ENCODE data around the gene ETS2. TPM values are rescaled to one million over a fixed set of nuclear protein-coding genes. Genes with fewer than 3 reads are reported as not detected.

Gene ETS2
- total RNA-seq, 1 experiment from 2014 or later, result 35.3 TPM

DNA sequence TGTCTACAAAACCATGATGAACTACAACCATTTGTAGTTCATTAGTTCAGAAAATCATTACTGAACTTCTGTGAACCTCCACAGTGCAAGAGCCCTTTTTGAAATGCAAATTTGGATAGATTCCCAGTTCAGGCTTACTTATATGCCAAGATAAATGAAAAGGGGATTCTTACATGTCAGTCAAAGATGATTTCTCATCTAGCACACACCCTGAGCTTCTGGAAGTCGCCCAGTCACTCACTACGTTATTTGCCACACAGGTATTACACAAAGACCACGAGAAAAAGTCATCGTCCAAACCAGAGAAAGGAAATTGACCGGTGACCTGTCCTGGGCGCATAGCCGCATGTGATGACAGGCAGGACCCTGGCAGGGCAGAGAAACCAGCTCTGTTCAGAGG lies 41.8 kb downstream of the ETS2 start:
- Histone ChIP-seq H2AFZ (ENCODE audit: low read length) (no peak overlapping the region), H2BK15ac (ENCODE audit: low read depth, low read length) (no peak overlapping the region)

More for the DNA sequence above, 41.8 kb downstream of the ETS2 start:
- Histone ChIP-seq H3K23ac (ENCODE audit: insufficient read length, low read depth, low read length) (no peak overlapping the region), H4K91ac (ENCODE audit: insufficient read length, low read depth, low read length) (no peak overlapping the region), H3T11ph (ENCODE audit: low read length) (no peak overlapping the region), H3K79me1 (ENCODE audit: insufficient read depth, low read depth, low read length, poor library complexity, severe bottlenecking) (no peaks in the 10 kb centered on the region), H3K4me2 (ENCODE audit: insufficient read depth, insufficient read length, low read length) (no peak overlapping the region), H3K9me3 (ENCODE audit: control insufficient read depth, low read depth, low read length) (no peaks in the 10 kb centered on the region), H3K27me3 (ENCODE audit: insufficient read depth, low read length) (no peaks in the 10 kb centered on the region), H4K5ac (ENCODE audit: insufficient read length, low read depth, low read length) (no peak overlapping the region), H2BK20ac (ENCODE audit: low read depth, low read length, poor library complexity, severe bottlenecking) (no peak overlapping the region), H2BK120ac (ENCODE audit: low read depth, low read length, poor library complexity, severe bottlenecking) (no peak overlapping the region), H2BK5ac (ENCODE audit: insufficient read length, low read length) (no peak overlapping the region), H3K4me1 (ENCODE audit: insufficient read depth, low read length) (no peaks in the 10 kb centered on the region), H3K4ac (ENCODE audit: low read depth, low read length) (no peak overlapping the region), H3K79me2 (ENCODE audit: insufficient read depth, low read length) (no peaks in the 10 kb centered on the region), H3K9ac (ENCODE audit: extremely low read depth, insufficient read length, low read length) (no peak overlapping the region), H3K14ac (ENCODE audit: insufficient read depth, low read length) (no peak overlapping the region), H4K8ac (replicated peaks; ENCODE audit: insufficient read length, low read depth, low read length) (no peak overlapping the region), H3K18ac (ENCODE audit: insufficient read length, low read depth, low read length) (no peak overlapping the region), H3K56ac (ENCODE audit: insufficient read length, low read depth, low read length) (no peak overlapping the region), H3K23me2 (ENCODE audit: insufficient read length, low read depth, low read length, poor library complexity, severe bottlenecking) (no peaks in the 10 kb centered on the region), H3K27ac (ENCODE audit: insufficient read length, low read depth, low read length) (no peak overlapping the region), H4K20me1 (ENCODE audit: control insufficient read depth, insufficient read depth, insufficient read length) (no peaks in the 10 kb centered on the region), H2BK12ac (ENCODE audit: insufficient read length, low read depth, low read length) (no peak overlapping the region), H2AK5ac (ENCODE audit: insufficient read length, low read length) (no peak overlapping the region)
- H3K4me3 Mint-ChIP-seq, result no peak overlapping the region
- H3K9me3 Mint-ChIP-seq, result 0 out of 5 replicates have a peak, but pooled peaks cover 0 to 2% of the 10 kb centered on the region in 2 experiments
- no CpG with 5 or more reads among the region's 7 CpGs for WGBS (ENCODE audit: extremely low coverage, insufficient read length, low lambda C conversion rate)
- peaks cover 0 to 4% (median 0%) of the 10 kb centered on the region in 3 experiments; a peak in 1 of 7 replicates for H3K36me3 Mint-ChIP-seq (ENCODE audit: insufficient read depth in 1 of 3, low read depth in 3 of 3)
- H3K4me1 Mint-ChIP-seq, result peaks cover 9 to 12% of the 10 kb centered on the region in 2 experiments
- no peak overlapping the region; a peak in 1 of 7 replicates for H3K27ac Mint-ChIP-seq
- DNase-seq, result no peak
- H3K27me3 Mint-ChIP-seq (ENCODE audit: low read depth), result peaks cover 3% of the 10 kb centered on the region
- TF ChIP-seq, protein P1, sequence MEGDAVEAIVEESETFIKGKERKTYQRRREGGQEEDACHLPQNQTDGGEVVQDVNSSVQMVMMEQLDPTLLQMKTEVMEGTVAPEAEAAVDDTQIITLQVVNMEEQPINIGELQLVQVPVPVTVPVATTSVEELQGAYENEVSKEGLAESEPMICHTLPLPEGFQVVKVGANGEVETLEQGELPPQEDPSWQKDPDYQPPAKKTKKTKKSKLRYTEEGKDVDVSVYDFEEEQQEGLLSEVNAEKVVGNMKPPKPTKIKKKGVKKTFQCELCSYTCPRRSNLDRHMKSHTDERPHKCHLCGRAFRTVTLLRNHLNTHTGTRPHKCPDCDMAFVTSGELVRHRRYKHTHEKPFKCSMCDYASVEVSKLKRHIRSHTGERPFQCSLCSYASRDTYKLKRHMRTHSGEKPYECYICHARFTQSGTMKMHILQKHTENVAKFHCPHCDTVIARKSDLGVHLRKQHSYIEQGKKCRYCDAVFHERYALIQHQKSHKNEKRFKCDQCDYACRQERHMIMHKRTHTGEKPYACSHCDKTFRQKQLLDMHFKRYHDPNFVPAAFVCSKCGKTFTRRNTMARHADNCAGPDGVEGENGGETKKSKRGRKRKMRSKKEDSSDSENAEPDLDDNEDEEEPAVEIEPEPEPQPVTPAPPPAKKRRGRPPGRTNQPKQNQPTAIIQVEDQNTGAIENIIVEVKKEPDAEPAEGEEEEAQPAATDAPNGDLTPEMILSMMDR (conservative IDR thresholded peaks at IDR 0.05), result no peak

Measured in H9 (cell line).